Right lung (tissue), 5 donors: ENCODE results near the gene NPAS3. TPM values are rescaled to one million over a fixed set of nuclear protein-coding genes. Genes with fewer than 3 reads are reported as not detected.

ENCODE experiments used
- DNase-seq, 2 donors: peaks; one replicate each; pipeline ENCODE4 v3.0.0-alpha.2; 2013
- polyA plus RNA-seq, 5 donors: library from polyadenylated mRNA; unstranded; fragments of 120-200 nt; gene quantifications; one replicate each; pipeline versions ENCODE4 v1.2.1 to v1.2.3, GENCODE V29; 2013; ENCODE audit warnings: inconsistent platforms in 1 of 5, low replicate concordance in 1 of 5; ENCODE audit not compliant: insufficient read length in 5 of 5, insufficient read depth in 1 of 5

NPAS3 gene
- polyA plus RNA-seq, 5 donors: 0.56 to 0.77 (median 0.69) TPM

- DNase-seq: no peak
Observed at GRCh38 chr14:33432407-33433023, 493.8 kb downstream of the NPAS3 start.

- DNase-seq: no peak
Observed at GRCh38 chr14:33433396-33433795, 494.7 kb downstream of the NPAS3 start.

DNA sequence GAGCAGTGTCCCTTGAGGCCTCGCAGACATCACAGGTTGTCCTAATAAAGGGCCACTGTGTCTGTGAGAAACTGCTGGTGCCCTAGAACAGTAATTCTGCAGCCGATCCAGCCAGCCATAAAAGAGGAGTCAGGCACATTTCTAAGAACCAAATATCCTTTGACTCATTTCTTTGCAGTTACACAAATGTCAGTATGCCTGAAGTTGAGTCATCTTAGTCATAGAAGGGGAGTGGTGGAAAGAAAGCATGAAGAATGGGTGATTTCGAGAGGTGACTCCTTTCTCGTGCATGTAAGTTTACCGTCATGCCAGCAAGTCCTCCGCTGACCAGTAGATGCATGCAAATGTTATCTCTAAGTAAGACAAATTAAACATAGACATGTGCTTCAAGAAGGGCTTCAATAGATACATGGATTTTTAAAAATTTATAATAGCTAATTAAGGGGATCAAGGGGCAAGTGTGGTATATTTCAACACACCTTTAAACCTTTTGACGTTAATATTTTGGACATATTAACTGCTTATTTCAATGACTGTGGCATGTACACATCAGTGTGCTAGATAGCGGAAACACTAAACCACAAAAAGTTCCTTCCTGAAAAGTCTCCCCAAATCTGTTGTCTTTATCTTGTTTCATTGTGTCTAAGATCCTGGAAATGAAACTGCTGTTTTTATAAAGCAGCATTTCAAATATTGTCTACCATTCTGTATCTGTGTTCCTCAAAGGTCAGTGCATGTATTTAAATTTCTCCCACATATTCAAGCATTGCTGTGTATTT lies 497.4 kb downstream of the NPAS3 start:
- DNase-seq: no peak

GRCh38 chr14:33441633-33442032 lies 503.0 kb downstream of the NPAS3 start:
- DNase-seq: no peak

DNA sequence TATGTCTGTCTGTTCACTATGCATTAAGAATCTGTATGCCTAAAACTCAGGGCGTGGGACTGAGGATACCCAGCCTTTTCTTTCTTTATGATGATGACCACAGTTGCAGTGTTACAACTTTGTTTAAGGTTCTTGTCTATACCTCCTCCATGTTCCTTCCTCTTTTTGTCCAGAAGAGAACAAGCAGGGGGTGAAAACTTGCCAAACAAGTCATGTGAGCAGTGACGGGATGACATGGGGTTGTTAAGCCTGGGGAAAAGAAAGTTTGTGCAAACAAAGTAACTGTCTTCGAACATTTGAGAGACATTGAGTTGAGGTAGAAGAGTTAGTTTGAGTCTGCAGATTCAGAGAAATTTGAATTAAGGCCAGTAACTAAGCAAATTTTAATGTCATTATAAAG lies 505.5 kb downstream of the NPAS3 start:
- DNase-seq: no peak

- DNase-seq: no peak
Observed at GRCh38 chr14:33449268-33449667, 510.6 kb downstream of the NPAS3 start.

DNA sequence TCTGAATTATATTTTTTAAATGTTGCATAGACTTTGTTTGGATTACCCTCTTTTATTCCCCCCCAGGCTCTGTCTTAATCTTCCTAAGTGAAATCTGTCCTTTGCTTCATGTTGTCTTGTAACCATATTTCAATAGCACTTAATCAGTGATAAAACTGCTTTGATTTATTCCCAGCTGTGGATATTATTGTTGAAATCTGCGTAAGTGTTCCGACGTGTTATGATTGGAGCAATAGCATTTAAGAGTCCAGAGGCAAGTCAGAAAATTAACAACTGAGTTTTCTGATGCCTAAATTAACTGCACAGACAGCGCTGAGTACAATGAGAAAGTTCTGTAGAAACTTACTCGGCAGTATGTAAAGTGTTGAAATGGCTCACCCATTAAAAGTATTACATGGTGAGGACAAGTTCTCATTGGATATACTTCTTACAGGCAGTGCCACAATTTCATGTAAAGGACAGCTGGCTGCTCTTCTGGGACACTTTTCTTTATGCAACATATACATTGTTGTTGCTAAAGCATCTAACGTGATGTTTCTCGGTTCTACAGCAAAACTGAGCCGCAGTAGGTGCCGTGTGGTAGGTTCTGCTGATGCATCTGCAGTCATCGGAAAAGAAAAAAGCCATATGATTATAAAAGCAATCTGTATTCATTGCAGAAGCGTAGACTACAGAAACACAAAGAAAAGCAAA lies 511.2 kb downstream of the NPAS3 start:
- DNase-seq: peak; percentile 69 to 77

DNA sequence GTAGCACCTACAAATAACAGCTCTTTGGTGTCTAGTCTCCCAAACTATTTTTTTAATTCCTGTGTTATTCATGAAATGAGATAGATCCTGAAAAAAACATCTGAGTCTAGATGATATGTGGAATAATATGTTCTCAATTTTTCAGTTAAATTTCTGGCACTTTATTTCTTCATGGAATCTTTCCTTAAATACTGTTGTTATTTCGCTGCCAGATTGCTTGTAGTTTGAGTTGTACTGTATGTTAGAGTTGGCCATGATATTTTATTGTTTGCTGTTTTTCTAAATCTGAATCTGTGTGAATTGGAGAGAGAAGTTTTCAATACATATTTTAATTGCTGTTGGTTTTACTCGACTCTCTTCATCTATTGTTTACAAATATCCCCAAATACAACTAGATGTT lies 511.7 kb downstream of the NPAS3 start:
- peak; percentile 21 to 27 for DNase-seq

DNA sequence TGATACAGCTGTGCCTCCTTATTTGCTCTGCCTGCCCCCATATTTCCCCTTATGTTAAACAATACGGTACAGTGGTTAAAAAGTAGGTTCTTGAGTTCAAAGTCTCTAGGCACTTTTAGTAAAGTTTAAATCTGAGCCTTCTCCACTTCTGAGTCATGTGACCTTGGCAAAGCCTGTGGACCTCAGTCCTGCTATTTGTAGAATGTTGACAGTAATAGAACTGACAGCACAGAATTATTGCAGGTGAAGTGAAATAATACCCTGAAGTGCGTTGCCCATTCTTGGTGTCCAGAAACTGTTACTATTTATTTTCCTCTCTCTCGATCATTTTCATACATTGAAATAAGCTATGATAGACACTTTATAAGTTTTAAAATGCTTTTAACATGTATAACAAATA lies 512.5 kb downstream of the NPAS3 start:
- no peak for DNase-seq

DNA sequence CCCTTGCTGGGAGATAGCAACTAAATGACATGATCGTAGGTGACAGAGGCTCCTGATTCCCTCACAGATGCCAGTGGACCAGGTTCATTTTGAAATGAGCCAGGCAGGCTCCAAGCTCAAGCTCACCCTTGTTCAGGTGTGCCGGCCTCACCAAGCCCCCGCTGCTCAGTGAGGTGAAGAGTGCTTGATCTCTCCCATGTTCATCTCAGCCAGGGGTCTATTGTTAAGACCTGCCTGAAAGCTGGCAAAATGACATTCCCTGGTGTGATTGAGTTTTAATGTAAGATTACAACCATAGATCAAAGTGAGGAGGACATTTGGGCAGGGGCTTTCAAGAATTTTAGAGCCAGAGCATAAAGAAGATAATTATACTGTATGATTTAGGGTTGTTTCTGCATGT lies 514.3 kb downstream of the NPAS3 start:
- no peak for DNase-seq

DNA sequence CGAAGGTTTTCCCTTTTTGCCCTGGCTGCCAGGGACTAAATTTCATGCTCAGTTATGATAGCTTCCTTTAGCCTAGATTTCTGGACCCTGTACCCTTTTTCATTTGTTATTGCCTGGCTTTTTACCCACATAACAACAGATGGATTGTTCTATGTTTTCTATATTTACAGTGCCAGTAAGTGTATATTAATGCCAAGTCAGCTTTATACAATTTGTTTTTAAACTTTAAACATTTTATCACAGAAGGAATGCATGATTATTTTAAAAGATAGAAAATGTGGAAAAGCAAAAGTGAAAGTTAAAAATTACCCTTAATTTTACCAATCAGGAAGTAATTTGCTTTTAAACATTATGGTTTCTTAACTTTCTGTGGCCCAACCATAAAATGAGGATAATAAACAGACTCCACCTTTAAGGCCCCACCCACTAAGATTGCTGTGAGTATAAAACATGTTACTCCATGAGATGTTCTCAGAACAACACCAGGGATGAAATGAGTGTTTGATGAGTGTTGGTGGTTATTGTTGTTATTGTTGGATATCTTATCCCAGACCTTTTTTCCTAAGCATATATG lies 515.4 kb downstream of the NPAS3 start:
- DNase-seq: no peak

- DNase-seq: no peak
Observed at GRCh38 chr14:33454707-33455106, 516.0 kb downstream of the NPAS3 start.

DNA sequence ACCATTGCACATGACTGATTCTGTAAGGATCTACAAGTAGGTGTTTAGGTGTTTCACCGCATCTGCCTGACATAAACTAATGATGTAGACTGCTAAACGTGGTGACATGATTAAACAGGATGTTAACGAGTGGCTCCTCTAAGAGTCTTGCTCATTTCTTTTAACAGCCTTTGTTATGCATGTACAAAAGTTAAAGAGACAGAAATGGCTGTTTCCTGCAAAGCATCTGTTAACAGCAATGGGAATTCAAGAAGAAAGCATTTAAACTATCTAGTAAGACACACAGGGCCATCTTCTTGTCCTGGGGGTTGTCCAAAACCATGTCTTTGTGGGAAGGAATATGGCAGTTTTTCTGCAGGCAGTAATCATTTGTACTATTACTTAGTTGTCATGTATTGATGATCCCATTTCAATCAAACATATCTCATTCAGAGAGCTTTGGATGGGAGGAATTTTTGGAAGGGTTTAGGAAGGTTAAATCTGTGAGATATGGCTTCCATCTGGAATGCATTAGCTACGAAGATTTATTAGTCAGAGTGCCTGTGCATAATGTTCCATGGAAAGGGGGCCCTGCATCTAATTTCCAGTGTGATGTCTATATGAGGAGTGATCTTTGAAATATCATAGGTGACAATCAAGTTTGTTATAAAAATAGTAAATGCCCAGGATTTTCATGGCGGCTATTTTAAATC lies 517.1 kb downstream of the NPAS3 start:
- DNase-seq: no peak

DNA sequence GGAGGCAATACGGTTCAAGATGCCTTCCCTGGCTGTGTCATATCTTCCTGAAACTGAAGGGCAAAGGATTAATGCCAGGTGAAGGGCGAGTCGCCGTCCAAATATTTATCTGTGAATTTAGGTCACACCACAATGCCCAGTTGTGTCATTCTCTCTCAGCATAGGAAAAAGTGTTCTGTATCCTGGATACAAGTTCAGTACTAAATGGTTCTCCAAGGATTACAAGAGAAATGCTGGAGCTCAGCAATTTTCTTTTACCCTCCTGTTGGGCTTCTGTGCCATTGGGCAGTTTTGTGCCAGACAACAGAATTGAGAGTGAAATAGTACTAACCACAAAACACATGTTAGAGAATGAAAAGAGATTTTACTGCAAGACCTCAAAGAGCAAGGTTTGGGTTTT lies 518.3 kb downstream of the NPAS3 start:
- no peak for DNase-seq

GRCh38 chr14:33457617-33458016 lies 518.9 kb downstream of the NPAS3 start:
- no peak for DNase-seq

DNA sequence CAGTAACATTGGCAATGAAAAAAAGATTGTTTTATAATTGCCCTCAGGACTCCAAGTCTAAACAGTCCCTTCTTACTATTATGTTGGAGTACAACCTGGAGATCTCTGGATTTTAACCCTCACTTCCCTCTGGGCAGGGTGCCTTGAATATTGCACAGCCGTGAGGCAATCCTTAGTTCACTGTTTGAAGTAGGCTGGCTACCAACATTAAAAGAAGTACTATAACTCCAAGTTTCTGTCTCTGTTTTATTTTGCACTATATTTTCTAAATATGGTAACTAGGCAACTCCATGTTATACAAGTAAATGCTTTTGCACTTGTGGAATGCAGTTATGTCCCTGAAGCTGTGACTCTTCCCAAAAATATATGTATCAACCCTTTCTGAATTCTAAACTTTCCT lies 521.5 kb downstream of the NPAS3 start:
- peak in 1 of 2 donors; percentile 29 for DNase-seq

GRCh38 chr14:33461036-33461435 lies 522.4 kb downstream of the NPAS3 start:
- DNase-seq: no peak

DNA sequence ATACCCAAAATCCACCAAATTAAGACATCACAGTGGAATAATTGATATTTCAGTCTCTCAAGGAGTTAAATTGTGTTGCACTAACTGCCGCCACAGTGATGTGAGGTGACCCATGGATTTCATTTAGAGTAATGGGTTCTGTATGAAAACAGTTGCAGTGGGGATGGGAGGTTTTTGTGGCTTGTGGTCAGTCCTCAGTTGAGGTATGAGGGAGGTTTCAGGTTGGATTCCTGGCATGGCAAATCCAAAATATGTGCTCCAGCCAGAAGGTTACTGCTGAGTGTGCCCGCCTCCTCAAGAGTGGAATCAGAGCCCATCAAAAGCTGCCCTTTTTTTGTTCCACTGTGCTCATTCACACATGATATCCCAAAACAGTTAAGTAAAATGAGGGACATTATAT lies 525.1 kb downstream of the NPAS3 start:
- DNase-seq: no peak

DNA sequence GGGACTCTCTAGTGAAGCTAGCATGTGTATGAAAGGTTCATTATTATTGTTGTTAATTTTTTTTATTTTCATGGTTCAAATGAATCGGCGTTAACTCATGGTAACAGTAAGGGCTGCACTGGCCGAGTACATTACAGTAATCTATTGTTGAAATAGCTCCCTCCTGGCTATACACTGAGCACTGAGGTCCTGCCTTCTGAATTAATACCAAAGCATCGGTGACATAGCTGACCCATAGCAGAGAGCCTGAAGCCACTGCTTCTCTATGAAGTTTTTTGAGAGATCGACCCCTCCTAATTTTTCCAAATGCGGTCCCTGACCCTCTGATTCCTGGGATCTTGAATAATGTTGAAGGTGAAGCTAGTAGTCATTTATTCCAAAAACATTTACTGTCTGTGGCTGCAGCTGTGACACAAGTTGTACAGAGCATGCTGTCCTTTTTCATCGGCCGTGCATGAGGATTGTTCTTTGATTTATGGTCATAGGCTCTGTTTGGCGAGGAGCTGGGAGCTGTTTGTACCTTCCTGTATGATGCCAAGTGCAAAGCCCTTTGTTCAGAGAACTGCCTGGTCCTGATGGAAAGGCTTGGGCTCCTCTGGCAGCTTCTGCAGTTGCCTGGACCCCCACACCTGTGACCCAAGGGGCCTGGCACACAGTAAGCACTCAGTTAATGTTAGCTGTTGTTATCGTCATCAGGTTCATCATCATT lies 525.7 kb downstream of the NPAS3 start:
- DNase-seq: no peak

DNA sequence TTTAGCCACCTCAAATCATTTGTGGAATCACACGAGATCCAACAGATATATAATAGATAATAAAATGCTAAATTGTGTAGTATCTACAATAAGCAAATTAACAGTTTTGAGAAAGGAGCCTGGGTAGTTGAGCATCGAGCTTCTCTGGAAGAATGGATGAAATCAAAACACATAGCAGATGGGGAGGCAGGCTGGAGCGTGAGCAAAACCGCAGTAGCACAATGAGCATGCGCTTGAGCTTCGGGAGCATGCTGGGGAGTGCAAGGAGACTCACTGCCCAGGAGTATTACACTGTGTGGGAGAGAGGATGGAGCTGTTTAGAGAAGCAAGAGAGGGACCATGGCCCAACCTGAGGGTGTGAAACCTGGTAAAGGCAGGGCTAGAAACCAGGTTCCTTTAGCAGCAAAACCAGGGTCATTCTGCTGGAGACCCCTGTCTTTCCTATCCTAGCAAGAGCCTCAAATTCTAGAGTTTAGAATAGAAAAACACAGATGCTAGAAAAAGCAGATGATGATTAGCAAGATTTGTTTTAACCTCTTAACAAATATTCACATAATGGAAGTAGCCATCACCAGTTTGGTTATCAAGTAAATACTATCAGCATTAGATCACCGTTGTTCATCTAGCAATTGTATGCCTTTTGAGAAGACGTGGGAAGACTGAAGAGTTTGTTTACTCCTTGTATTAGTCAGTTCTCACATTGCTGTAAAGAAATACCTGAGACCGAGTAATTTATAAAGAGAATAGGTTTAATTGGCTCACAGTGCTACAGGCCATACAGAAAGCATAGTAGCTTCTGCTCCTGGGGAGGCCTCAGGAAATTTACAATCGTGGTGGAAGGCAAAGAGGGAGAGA lies 527.4 kb downstream of the NPAS3 start:
- DNase-seq: no peak
